MM.1S (cell line): Measurements from ENCODE around the gene TTLL9.

Source experiments
- EZH2 ChIP-seq: fragments of 300-600 bp; sonication (generic); optimal IDR thresholded peaks from 2 replicates; pipeline ENCODE3; 2017; ENCODE audit warnings: low read depth, mild to moderate bottlenecking, antibody characterized with exemption, low read length, mixed read lengths
- TF ChIP-seq, protein P1 (sequence below): fragments of 300-600 bp; sonication (generic); IDR thresholded peaks from 2 replicates; pipeline ENCODE4 v1.5.1; 2016; ENCODE audit warnings: antibody characterized with exemption, low read length, mixed read lengths

DNA sequence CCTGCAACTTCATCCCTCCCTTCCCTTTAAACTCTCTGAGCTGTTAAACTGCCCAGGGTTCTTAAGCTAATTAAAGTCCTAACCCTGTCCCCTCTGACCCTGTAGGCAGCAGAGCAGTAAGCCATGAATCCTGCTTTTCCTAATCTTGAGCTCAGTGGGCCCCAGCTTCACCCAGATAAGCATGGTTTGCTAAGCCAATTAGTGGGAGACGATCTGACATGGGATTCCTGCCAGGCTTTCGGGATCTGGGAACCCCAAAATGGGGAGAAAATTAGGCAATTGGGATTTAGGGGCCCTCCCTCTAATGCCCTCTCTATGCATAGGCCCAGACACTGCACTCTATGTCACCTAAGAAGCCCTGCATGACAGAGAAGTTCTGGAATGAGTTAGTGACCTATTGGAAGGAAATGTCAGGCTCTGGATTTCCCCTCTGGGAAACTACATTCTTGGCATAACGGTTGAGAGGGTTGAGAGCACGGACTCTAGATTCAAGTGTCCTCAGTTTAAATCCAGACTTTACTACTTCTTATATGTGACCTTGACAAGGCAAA is 102.1 kb downstream of the TTLL9 start:
- TF ChIP-seq, protein P1, sequence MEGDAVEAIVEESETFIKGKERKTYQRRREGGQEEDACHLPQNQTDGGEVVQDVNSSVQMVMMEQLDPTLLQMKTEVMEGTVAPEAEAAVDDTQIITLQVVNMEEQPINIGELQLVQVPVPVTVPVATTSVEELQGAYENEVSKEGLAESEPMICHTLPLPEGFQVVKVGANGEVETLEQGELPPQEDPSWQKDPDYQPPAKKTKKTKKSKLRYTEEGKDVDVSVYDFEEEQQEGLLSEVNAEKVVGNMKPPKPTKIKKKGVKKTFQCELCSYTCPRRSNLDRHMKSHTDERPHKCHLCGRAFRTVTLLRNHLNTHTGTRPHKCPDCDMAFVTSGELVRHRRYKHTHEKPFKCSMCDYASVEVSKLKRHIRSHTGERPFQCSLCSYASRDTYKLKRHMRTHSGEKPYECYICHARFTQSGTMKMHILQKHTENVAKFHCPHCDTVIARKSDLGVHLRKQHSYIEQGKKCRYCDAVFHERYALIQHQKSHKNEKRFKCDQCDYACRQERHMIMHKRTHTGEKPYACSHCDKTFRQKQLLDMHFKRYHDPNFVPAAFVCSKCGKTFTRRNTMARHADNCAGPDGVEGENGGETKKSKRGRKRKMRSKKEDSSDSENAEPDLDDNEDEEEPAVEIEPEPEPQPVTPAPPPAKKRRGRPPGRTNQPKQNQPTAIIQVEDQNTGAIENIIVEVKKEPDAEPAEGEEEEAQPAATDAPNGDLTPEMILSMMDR = no peak
- TF ChIP-seq EZH2 = no peak
